Endothelial cell (in vitro differentiated cells): ENCODE measurements around the gene GADD45G. TPM values are rescaled to one million over a fixed set of nuclear protein-coding genes. Genes with fewer than 3 reads are reported as not detected.

Experiments
- DNase-seq: peaks from one replicate; pipeline ENCODE4 v3.0.0; 2021; ENCODE audit warnings: low spot score
- H3K27ac Mint-ChIP-seq: one replicate; pipeline ENCODE4 v1.8.0; 2021; ENCODE audit warnings: mixed read lengths, inconsistent platforms; ENCODE audit not compliant: unreplicated experiment
- H3K27me3 Mint-ChIP-seq: one replicate; pipeline ENCODE4 v1.8.0; 2021; ENCODE audit warnings: mild to moderate bottlenecking, moderate library complexity, mixed read lengths, inconsistent platforms; ENCODE audit not compliant: unreplicated experiment
- H3K36me3 Mint-ChIP-seq: one replicate; pipeline ENCODE4 v1.8.0; 2021; ENCODE audit warnings: mild to moderate bottlenecking, low read depth, mixed read lengths, inconsistent platforms; ENCODE audit not compliant: unreplicated experiment
- H3K4me1 Mint-ChIP-seq: one replicate; pipeline ENCODE4 v1.8.0; 2021; ENCODE audit warnings: mild to moderate bottlenecking, mixed read lengths, inconsistent platforms; ENCODE audit not compliant: unreplicated experiment
- H3K4me3 Mint-ChIP-seq: one replicate; pipeline ENCODE4 v1.8.0; 2021; ENCODE audit warnings: mild to moderate bottlenecking, mixed read lengths, inconsistent platforms; ENCODE audit not compliant: unreplicated experiment
- H3K9me3 Mint-ChIP-seq: one replicate; pipeline ENCODE4 v1.8.0; 2021; ENCODE audit warnings: mixed read lengths, inconsistent platforms; ENCODE audit not compliant: unreplicated experiment
- CTCF ChIP-seq: fragments of 200-600 bp; sonication (generic); IDR thresholded peaks from one replicate; pipeline ENCODE4 v1.5.0; 2021; ENCODE audit warnings: antibody characterized with exemption; ENCODE audit not compliant: unreplicated experiment
- total RNA-seq: library from RNA; stranded (reverse); fragmentation: NEBNext Ultra II Directional; extraction: Animal tissue kit (Norgen Biotek cat#: 25700); gene quantifications from one replicate; pipeline ENCODE4 v1.2.1, GENCODE V29; 2021; ENCODE audit not compliant: unreplicated experiment

Gene GADD45G
- total RNA-seq, 1 donor from 2014 or later, result 6.2 TPM

- Mint-ChIP-seq H3K4me3 (no peak overlapping the region), H3K27ac (no peak overlapping the region)
Observed at GRCh38 chr9:89638893-89639292, 34.1 kb downstream of the GADD45G start.

GRCh38 chr9:89639367-89639795 lies 34.6 kb downstream of the GADD45G start:
- no peaks in the 10 kb centered on the region for H3K36me3 Mint-ChIP-seq
- DNase-seq, result no peak
- H3K4me1 Mint-ChIP-seq, result peaks cover 6% of the 10 kb centered on the region
- H3K27ac Mint-ChIP-seq, result peak overlapping the region; percentile 77
- H3K4me3 Mint-ChIP-seq, result no peak overlapping the region
- H3K9me3 Mint-ChIP-seq, result no peaks in the 10 kb centered on the region
- TF ChIP-seq CTCF, result no peak
- no peaks in the 10 kb centered on the region for H3K27me3 Mint-ChIP-seq

More at GRCh38 chr9:89638893-89639292, 34.1 kb downstream of the GADD45G start:
- Mint-ChIP-seq H3K36me3 (no peaks in the 10 kb centered on the region), H3K27me3 (no peaks in the 10 kb centered on the region), H3K9me3 (no peaks in the 10 kb centered on the region), H3K4me1 (peaks cover 6% of the 10 kb centered on the region)
- DNase-seq, result no peak
- TF ChIP-seq CTCF, result no peak

GRCh38 chr9:89639961-89640360 lies 35.1 kb downstream of the GADD45G start:
- H3K9me3 Mint-ChIP-seq, result no peaks in the 10 kb centered on the region
- TF ChIP-seq CTCF, result no peak
- H3K4me1 Mint-ChIP-seq, result peaks cover 6% of the 10 kb centered on the region
- H3K27me3 Mint-ChIP-seq, result no peaks in the 10 kb centered on the region
- no peaks in the 10 kb centered on the region for H3K36me3 Mint-ChIP-seq
- DNase-seq, result no peak
- no peak overlapping the region for H3K4me3 Mint-ChIP-seq
- peak overlapping the region; percentile 77 for H3K27ac Mint-ChIP-seq

- Mint-ChIP-seq H3K9me3 (no peaks in the 10 kb centered on the region), H3K4me1 (peaks cover 6% of the 10 kb centered on the region), H3K27me3 (no peaks in the 10 kb centered on the region), H3K36me3 (no peaks in the 10 kb centered on the region), H3K4me3 (no peak overlapping the region), H3K27ac (peak overlapping the region; percentile 13)
- TF ChIP-seq CTCF, result no peak
- peak; percentile 28 for DNase-seq
Observed at GRCh38 chr9:89640361-89640760, 35.5 kb downstream of the GADD45G start.

- no peak for DNase-seq
- Mint-ChIP-seq H3K4me1 (peaks cover 6% of the 10 kb centered on the region), H3K4me3 (no peak overlapping the region), H3K27ac (no peak overlapping the region), H3K27me3 (no peaks in the 10 kb centered on the region), H3K36me3 (no peaks in the 10 kb centered on the region), H3K9me3 (no peaks in the 10 kb centered on the region)
- TF ChIP-seq CTCF, result no peak
Observed at GRCh38 chr9:89640801-89641200, 36.0 kb downstream of the GADD45G start.
